OCI-LY7 (cell line): ENCODE data around the gene PAFAH1B1. TPM values are rescaled to one million over a fixed set of nuclear protein-coding genes. Genes with fewer than 3 reads are reported as not detected.

Source experiments
- BruUV-seq: library from RNA; stranded (reverse); fragments of 400-500 nt; replicated peaks from 2 replicates; lab custom pipeline; 2021; lab: Mats Ljungman, UMichigan
- CTCF ChIA-PET: fragments of 300-600 bp; sonication (Branson Sonifier 250); formaldehyde crosslinking; loops from one replicate; lab custom pipeline; 2022; ENCODE audit warnings: antibody characterized with exemption; ENCODE audit not compliant: unreplicated experiment; lab: Charles Lee
- POLR2A ChIA-PET: fragments of 300-600 bp; sonication (Branson Sonifier 250); formaldehyde crosslinking; loops from one replicate; lab custom pipeline; 2022; ENCODE audit warnings: antibody characterized with exemption; lab: Charles Lee
- DNase-seq: peaks from one replicate; pipeline ENCODE4 v3.0.0-alpha.2; 2015; ENCODE audit warnings: low spot score
- H2AFZ ChIP-seq: fragments of 200-600 bp; sonication (generic), shearing (Covaris generic); 2 replicates; pipeline ENCODE4 v1.6.1; 2014; ENCODE audit warnings: mild to moderate bottlenecking, antibody characterized with exemption, low read length, moderate library complexity
- H3K27ac ChIP-seq: fragments of 200-600 bp; sonication (generic); 2 replicates; pipeline ENCODE4 v1.5.1; 2014; ENCODE audit warnings: mixed run types, low read depth, mild to moderate bottlenecking, moderate library complexity, low read length, inconsistent platforms; ENCODE audit not compliant: poor library complexity, severe bottlenecking
- H3K36me3 ChIP-seq: fragments of 200-600 bp; sonication (generic); 2 replicates; pipeline ENCODE4 v1.6.1; 2014; ENCODE audit warnings: mild to moderate bottlenecking, antibody characterized with exemption, low read length, moderate library complexity, mixed read lengths; ENCODE audit not compliant: insufficient read depth
- H3K4me1 ChIP-seq: fragments of 200-600 bp; sonication (generic); 2 replicates; pipeline ENCODE4 v1.5.1; 2014; ENCODE audit warnings: mild to moderate bottlenecking, low read length; ENCODE audit not compliant: insufficient read depth, poor library complexity, severe bottlenecking
- H3K4me2 ChIP-seq: fragments of 200-600 bp; sonication (generic); 2 replicates; pipeline ENCODE4 v1.6.1; 2014; ENCODE audit warnings: mild to moderate bottlenecking, low read length
- H3K4me3 ChIP-seq: fragments of 200-600 bp; sonication (generic); 2 replicates; pipeline ENCODE4 v1.5.1; 2014; ENCODE audit warnings: mild to moderate bottlenecking, low read depth, low read length; ENCODE audit not compliant: poor library complexity, severe bottlenecking
- H3K79me2 ChIP-seq: fragments of 200-600 bp; sonication (generic); 2 replicates; pipeline ENCODE4 v1.6.1; 2016; ENCODE audit warnings: low read depth, mild to moderate bottlenecking, low read length, moderate library complexity, mixed read lengths; ENCODE audit not compliant: insufficient read depth
- H3K9me2 ChIP-seq: fragments of 200-600 bp; sonication (generic); 2 replicates; pipeline ENCODE4 v1.6.1; 2016; ENCODE audit warnings: mild to moderate bottlenecking, low read length, mixed read lengths; ENCODE audit not compliant: insufficient read depth
- H3K9me3 ChIP-seq: fragments of 200-600 bp; sonication (generic); 2 replicates; pipeline ENCODE4 v1.6.1; 2014; ENCODE audit warnings: mild to moderate bottlenecking, mixed run types, low read length, mixed read lengths
- H4K20me1 ChIP-seq: fragments of 200-600 bp; sonication (generic); 2 replicates; pipeline ENCODE4 v1.6.1; 2014; ENCODE audit warnings: mild to moderate bottlenecking, antibody characterized with exemption, low read length, moderate library complexity, mixed read lengths; ENCODE audit not compliant: insufficient read depth
- CTCF ChIP-seq: fragments of 200-600 bp; sonication (generic); conservative IDR thresholded peaks from 2 replicates; pipeline ENCODE4 v1.5.1; 2014; ENCODE audit warnings: mild to moderate bottlenecking, antibody characterized with exemption, low read length, moderate library complexity, mixed read lengths
- EZH2phosphoT487 ChIP-seq: fragments of 200-600 bp; sonication (generic); IDR thresholded peaks from 2 replicates; pipeline ENCODE4 v1.6.1; 2018; ENCODE audit warnings: low read depth, borderline replicate concordance, mild to moderate bottlenecking, mixed run types, antibody characterized with exemption, low read length, moderate library complexity, mixed read lengths
- intact Hi-C: fragments of 100-400 bp; cut with micrococcal nuclease; formaldehyde crosslinking; loops from one replicate; pipeline ENCODE4 v1.10.0; 2022; ENCODE audit not compliant: unreplicated experiment
- microRNA-seq: library from miRNA; unstranded; fragments of <30 nt; microRNA quantifications from one replicate; pipeline ENCODE4 v1.2.0, GENCODE V29; 2022; ENCODE audit warnings: borderline replicate concordance
- small RNA-seq: library from RNA; depleted of rRNA; stranded (forward); fragments of <200 nt; gene quantifications from one replicate; pipeline ENCODE3, GENCODE V24; 2014
- total RNA-seq, 2 experiments: library from RNA; depleted of rRNA in 1 of 2; stranded (reverse); fragments of >200 nt in 1 of 2; shearing (Covaris generic) in 1 of 2; gene quantifications; 2 replicates each; pipeline ENCODE4 v1.2.3, GENCODE V29; 2014 to 2022

Gene PAFAH1B1
- total RNA-seq, 2 experiments from 2014 or later = 51.1 to 127 TPM

- Histone ChIP-seq H2AFZ (no peak overlapping the region), H3K4me1 (no peaks in the 10 kb centered on the region), H3K4me2 (no peak overlapping the region), H3K9me3 (no peaks in the 10 kb centered on the region), H3K4me3 (no peak overlapping the region), H3K36me3 (no peaks in the 10 kb centered on the region), H3K27ac (no peak overlapping the region), H3K79me2 (no peaks in the 10 kb centered on the region), H3K9me2 (no peaks in the 10 kb centered on the region), H4K20me1 (no peaks in the 10 kb centered on the region)
- TF ChIP-seq CTCF (no peak), EZH2phosphoT487 (no peak)
- no peak for DNase-seq
- ChIA-PET POLR2A (no interaction called here), CTCF (no interaction called here)
- intact Hi-C loops = no loop called here
- no TSS peak for BruUV-seq
Measured at GRCh38 chr17:2731807-2732206, 138.4 kb downstream of the PAFAH1B1 start.

GRCh38 chr17:2734939-2735338, 141.5 kb downstream of the PAFAH1B1 start:
- ChIA-PET CTCF (no interaction called here), POLR2A (interaction anchor here (0.7 kb wide), 1 partner anchor 638 kb away, joined by 3 read pairs; no protein-coding TSS in a partner anchor)
- Histone ChIP-seq H3K9me2 (no peaks in the 10 kb centered on the region), H3K79me2 (no peaks in the 10 kb centered on the region), H2AFZ (no peak overlapping the region), H3K4me1 (no peaks in the 10 kb centered on the region), H3K27ac (no peak overlapping the region), H3K4me2 (no peak overlapping the region), H4K20me1 (no peaks in the 10 kb centered on the region), H3K9me3 (no peaks in the 10 kb centered on the region), H3K36me3 (no peaks in the 10 kb centered on the region), H3K4me3 (no peak overlapping the region)
- no peak for DNase-seq
- no TSS peak for BruUV-seq
- intact Hi-C loops = no loop called here
- TF ChIP-seq EZH2phosphoT487 (no peak), CTCF (no peak)

Small RNA genes within 50 kb of the gene (microRNA-seq; reads per million reads assigned to microRNA genes)
- not detected for gene MIR6776

Small RNA genes within 50 kb of the gene (small RNA-seq; reads per million reads assigned to genes)
- gene MIR6776 (not detected), gene RN7SL608P (not detected)

Other genes with a start within 250 kb of the PAFAH1B1 start
- 17.7 and 22.2 TPM in 2 replicates for gene MNT, start 192.6 kb upstream of the PAFAH1B1 start, total RNA-seq (2014; rRNA removed; shearing (Covaris generic))
- 58.7 and 60.0 TPM in 2 replicates for gene MNT, start 192.6 kb upstream of the PAFAH1B1 start, total RNA-seq (2022)
- 24.4 and 26.6 TPM in 2 replicates for gene METTL16, start 81.8 kb upstream of the PAFAH1B1 start, total RNA-seq (2014; rRNA removed; shearing (Covaris generic))
- gene METTL16, start 81.8 kb upstream of the PAFAH1B1 start, total RNA-seq (2022) = 41.3 and 41.5 TPM in 2 replicates
- 85.2 and 96.3 TPM in 2 replicates for gene CLUH, start 118.1 kb downstream of the PAFAH1B1 start, total RNA-seq (2014; rRNA removed; shearing (Covaris generic))
- gene CLUH, start 118.1 kb downstream of the PAFAH1B1 start, total RNA-seq (2022) = 122 and 132 TPM in 2 replicates
- gene CCDC92B, start 156.0 kb downstream of the PAFAH1B1 start, total RNA-seq (2014; rRNA removed; shearing (Covaris generic)) = not detected in 2 replicates
- gene CCDC92B, start 156.0 kb downstream of the PAFAH1B1 start, total RNA-seq (2022) = not detected in 2 replicates
- 10.9 and 11.3 TPM in 2 replicates for gene RAP1GAP2, start 202.8 kb downstream of the PAFAH1B1 start, total RNA-seq (2014; rRNA removed; shearing (Covaris generic))
- gene RAP1GAP2, start 202.8 kb downstream of the PAFAH1B1 start, total RNA-seq (2022) = 23.8 and 28.2 TPM in 2 replicates